Measurements from ENCODE around the gene EFTUD2. TPM values are rescaled to one million over a fixed set of nuclear protein-coding genes. Genes with fewer than 3 reads are reported as not detected.

Gene EFTUD2
- total and polyA plus RNA-seq, 2 of the 4 experiments (the other 2 are of a cell fraction): 72.5 to 126 TPM

DNA sequence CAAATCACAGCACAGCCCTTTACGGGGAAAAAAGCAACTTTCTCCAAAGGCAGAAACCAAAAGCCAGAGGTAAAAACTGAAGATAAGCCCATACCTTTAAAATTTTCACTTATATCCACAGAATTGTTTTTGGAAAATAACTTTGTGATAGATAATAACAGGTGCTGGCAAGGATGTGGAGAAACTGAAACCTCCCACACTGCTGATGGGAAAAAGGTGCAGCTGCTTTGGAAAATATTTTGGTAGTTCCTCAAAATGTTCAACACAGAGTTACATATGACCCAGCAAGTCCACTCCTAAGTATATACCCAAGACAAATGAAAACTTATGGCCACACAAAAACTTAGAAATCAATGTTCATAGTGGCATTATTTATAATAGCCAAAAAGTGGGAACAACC, 12.2 kb downstream of the EFTUD2 start (continued):
- TF ChIP-seq MAZ (IDR thresholded peaks at IDR 0.05; ENCODE audit: borderline replicate concordance, low read depth, low read length): no peak
- no peak for TF ChIP-seq CTCF (conservative IDR thresholded peaks at IDR 0.05; ENCODE audit: low read depth, low read length)
- no peak for TF ChIP-seq MAFK (IDR thresholded peaks at IDR 0.05; ENCODE audit: low read depth, low read length)
- TF ChIP-seq POLR2A (IDR thresholded peaks at IDR 0.05; ENCODE audit: low read depth, low read length): no peak

DNA sequence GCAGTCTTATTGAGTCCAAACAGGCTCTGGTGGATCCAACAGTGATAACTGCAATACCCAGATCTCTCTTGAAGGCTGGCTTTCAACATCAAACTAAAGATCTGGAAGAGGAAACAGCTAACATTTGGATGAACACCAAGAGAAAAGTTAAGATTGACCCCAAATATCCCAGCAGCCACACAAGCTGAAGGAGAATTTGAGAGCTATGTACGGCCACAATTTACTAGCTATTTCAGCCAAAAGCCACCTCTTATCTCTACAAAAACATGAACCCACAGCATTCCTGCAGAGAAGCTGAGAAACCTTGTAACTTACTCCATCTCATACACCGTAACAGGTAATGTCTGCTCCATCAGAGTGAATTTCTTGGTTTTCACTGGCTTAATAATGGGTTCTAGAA, 14.3 kb downstream of the EFTUD2 start:
- in situ Hi-C loops (cut with MboI; ENCODE audit: low sequenced_read_pairs): no loop called here
- Histone ChIP-seq H4K8ac (ENCODE audit: low read depth in 2 of 2, low read length in 2 of 2) (no peak overlapping the region), H4K91ac (ENCODE audit: insufficient read depth, low read depth, low read length) (no peak overlapping the region), H2AK9ac (replicated peaks; ENCODE audit: low read depth, low read length, poor library complexity) (no peak overlapping the region), H3K23ac (ENCODE audit: low read depth, low read length) (no peak overlapping the region), H4K5ac (ENCODE audit: low read depth, low read length) (no peak overlapping the region), H3K27me3 (ENCODE audit: control insufficient read depth, insufficient read depth, low read length) (no peaks in the 10 kb centered on the region), H2BK20ac (ENCODE audit: low read depth, low read length) (no peak overlapping the region), H3K27ac (ENCODE audit: insufficient read depth, low read length) (no peak overlapping the region), H3K18ac (ENCODE audit: low read depth, low read length) (no peak overlapping the region), H3K14ac (replicated peaks; ENCODE audit: low read depth, low read length) (no peak overlapping the region), H3K9me3 (ENCODE audit: control insufficient read depth, insufficient read depth, low read length) (no peaks in the 10 kb centered on the region), H2BK15ac (ENCODE audit: low read depth, low read length) (no peak overlapping the region), H3K9me1 (ENCODE audit: insufficient read depth, low read length) (peaks cover 8% of the 10 kb centered on the region), H3K4me2 (ENCODE audit: low read depth, low read length) (no peak overlapping the region), H3K56ac (ENCODE audit: extremely low read depth, insufficient read depth, low read length) (no peak overlapping the region), H2AK5ac (ENCODE audit: low read depth, low read length) (no peak overlapping the region), H2AFZ (replicated peaks; ENCODE audit: low read length, poor library complexity) (no peak overlapping the region), H3K36me3 (ENCODE audit: control insufficient read depth, insufficient read depth, low read length) (peaks cover 46% of the 10 kb centered on the region), H3K4ac (ENCODE audit: low read depth, low read length) (no peak overlapping the region), H3K4me1 (ENCODE audit: control insufficient read depth, insufficient read depth, low read length) (no peaks in the 10 kb centered on the region), H4K20me1 (ENCODE audit: insufficient read depth, low read length) (peaks cover 24% of the 10 kb centered on the region), H3K9ac (ENCODE audit: low read depth, low read length) (no peak overlapping the region), H3K79me1 (ENCODE audit: low read depth in 1 of 2, low read length in 2 of 2) (peaks cover 8 to 32% of the 10 kb centered on the region in 2 experiments), H3K4me3 (ENCODE audit: insufficient read depth, low read depth, low read length) (no peak overlapping the region), H2BK5ac (ENCODE audit: low read depth, low read length, poor library complexity, severe bottlenecking) (no peak overlapping the region), H2BK120ac (ENCODE audit: low read depth, low read length) (no peak overlapping the region)
- no peak for DNase-seq
- dilution Hi-C loops (cut with HindIII; ENCODE audit: low sequenced_read_pairs, unreplicated experiment): no loop called here
- no peak for ATAC-seq (ENCODE audit: low read depth)
- POLR2A ChIA-PET (ENCODE audit: unreplicated experiment): no interaction called here
- no TSS peak for BruUV-seq (replicated peaks)
- intact Hi-C loops (cut with micrococcal nuclease): no loop called here
- no CpG with 5 or more reads among the region's 2 CpGs for WGBS, 2 experiments (ENCODE audit: extremely low coverage in 2 of 2, insufficient read length in 1 of 2)
- CTCF ChIA-PET: no interaction called here
- TF ChIP-seq RAD21 (IDR thresholded peaks at IDR 0.05; ENCODE audit: low read length) (no peak), SMC3 (IDR thresholded peaks at IDR 0.05; ENCODE audit: low read depth, low read length) (no peak), CTCF (conservative IDR thresholded peaks at IDR 0.05; ENCODE audit: low read depth, low read length) (no peak), MAZ (IDR thresholded peaks at IDR 0.05; ENCODE audit: borderline replicate concordance, low read depth, low read length) (no peak), CEBPB (IDR thresholded peaks at IDR 0.05; ENCODE audit: low read depth, low read length) (no peak), MXI1 (IDR thresholded peaks at IDR 0.05; ENCODE audit: borderline replicate concordance, low read depth, low read length) (no peak), BHLHE40 (IDR thresholded peaks at IDR 0.05; ENCODE audit: low read depth, low read length) (no peak), RCOR1 (IDR thresholded peaks at IDR 0.05; ENCODE audit: insufficient replicate concordance, low read length) (no peak), USF2 (IDR thresholded peaks at IDR 0.05; ENCODE audit: low read depth, low read length) (no peak), RFX5 (IDR thresholded peaks at IDR 0.05; ENCODE audit: low read depth, low read length) (no peak), CHD1 (IDR thresholded peaks at IDR 0.05; ENCODE audit: low read depth, low read length) (no peak), FOS (IDR thresholded peaks at IDR 0.05; ENCODE audit: low read depth, low read length) (no peak)

All from IMR-90 (cell line).